ACC112 (cell line): ENCODE data around the gene PRKAR2B.

Experiments
- H2AFZ ChIP-seq: fragments of 200-600 bp; sonication (generic); one replicate; pipeline ENCODE4 v1.6.0; 2017; ENCODE audit warnings: antibody characterized with exemption, low read length; ENCODE audit not compliant: unreplicated experiment
- H3K27ac ChIP-seq: fragments of 200-600 bp; sonication (generic); 2 replicates; pipeline ENCODE4 v1.5.1; 2014; ENCODE audit warnings: low read depth, mild to moderate bottlenecking, antibody characterized with exemption, low read length, moderate library complexity
- H3K27me3 ChIP-seq: fragments of 200-600 bp; sonication (generic); 2 replicates; pipeline ENCODE4 v1.6.1; 2014; ENCODE audit warnings: mild to moderate bottlenecking, antibody characterized with exemption, low read length, moderate library complexity, mixed read lengths; ENCODE audit not compliant: insufficient read depth
- H3K36me3 ChIP-seq: fragments of 200-600 bp; sonication (generic); 2 replicates; pipeline ENCODE4 v1.6.1; 2016; ENCODE audit warnings: mild to moderate bottlenecking, antibody characterized with exemption, low read length, moderate library complexity, mixed read lengths; ENCODE audit not compliant: insufficient read depth
- H3K4me1 ChIP-seq: fragments of 200-600 bp; sonication (generic); one replicate; pipeline ENCODE4 v1.6.1; 2016; ENCODE audit warnings: low read length, mixed read lengths; ENCODE audit not compliant: insufficient read depth, unreplicated experiment, control insufficient read depth
- H3K4me3 ChIP-seq: fragments of 200-600 bp; sonication (generic); 2 replicates; pipeline ENCODE4 v1.5.1; 2014; ENCODE audit warnings: mild to moderate bottlenecking, low read depth, low read length
- H3K79me2 ChIP-seq: fragments of 200-600 bp; sonication (generic); one replicate; pipeline ENCODE4 v1.6.0; 2016; ENCODE audit warnings: low read length; ENCODE audit not compliant: control insufficient read depth, unreplicated experiment, insufficient read depth

The PRKAR2B gene

DNA sequence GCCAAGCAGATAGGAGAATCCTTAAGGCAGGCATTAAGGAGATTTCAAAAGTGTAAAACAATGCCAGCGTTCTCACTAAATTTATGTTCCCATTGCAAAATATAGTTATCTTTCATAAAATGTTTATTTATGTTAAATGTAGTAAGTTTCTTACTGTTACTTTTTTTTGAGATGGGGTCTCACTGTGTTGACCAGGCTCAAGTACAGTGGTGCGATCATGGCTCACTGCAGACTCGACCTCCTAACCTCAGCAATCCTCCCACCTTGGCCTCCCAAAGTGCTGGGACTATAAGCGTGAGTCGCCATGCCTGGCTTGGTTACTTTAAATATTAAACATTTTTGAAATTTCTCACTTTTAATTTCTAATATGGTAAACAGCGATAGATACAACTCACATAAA, 31.8 kb upstream of the PRKAR2B start:
- Histone ChIP-seq H2AFZ (no peak overlapping the region), H3K36me3 (no peaks in the 10 kb centered on the region), H3K79me2 (no peaks in the 10 kb centered on the region), H3K4me1 (no peaks in the 10 kb centered on the region), H3K27me3 (peaks cover 8% of the 10 kb centered on the region), H3K4me3 (no peak overlapping the region), H3K27ac (no peak overlapping the region)

DNA sequence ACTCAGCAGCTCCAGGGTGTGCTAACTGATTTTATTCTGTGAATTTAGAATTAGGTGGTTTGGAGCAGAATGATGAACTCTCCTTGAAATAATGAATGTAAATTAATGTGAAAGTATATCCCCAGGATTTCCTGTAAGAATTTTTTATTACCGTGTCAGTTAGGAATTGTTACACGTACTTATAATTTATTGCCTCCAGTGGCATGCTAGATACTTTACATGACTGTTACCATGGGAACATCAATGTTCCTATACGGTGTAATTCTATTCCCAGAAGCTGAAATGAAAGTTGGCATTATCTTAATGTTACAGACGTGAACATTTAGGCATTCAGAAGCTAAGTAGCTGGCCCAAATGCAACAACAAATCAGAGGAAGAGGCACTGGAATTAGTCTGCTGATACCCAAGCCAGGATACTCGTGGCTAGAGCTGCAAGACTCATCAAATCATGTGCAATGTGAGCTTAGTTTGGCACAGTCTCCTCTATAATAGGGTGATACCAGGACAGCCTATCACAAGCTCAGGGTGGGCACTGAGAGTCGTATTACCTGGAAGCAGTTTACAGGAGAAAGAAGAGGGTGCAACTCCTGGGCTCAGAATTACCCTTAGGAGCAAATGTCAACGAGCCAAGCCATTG, 30.0 kb upstream of the PRKAR2B start:
- Histone ChIP-seq H3K4me1 (no peaks in the 10 kb centered on the region), H3K36me3 (no peaks in the 10 kb centered on the region), H3K79me2 (no peaks in the 10 kb centered on the region), H2AFZ (no peak overlapping the region), H3K27me3 (peaks cover 16% of the 10 kb centered on the region), H3K27ac (no peak overlapping the region), H3K4me3 (no peak overlapping the region)

DNA sequence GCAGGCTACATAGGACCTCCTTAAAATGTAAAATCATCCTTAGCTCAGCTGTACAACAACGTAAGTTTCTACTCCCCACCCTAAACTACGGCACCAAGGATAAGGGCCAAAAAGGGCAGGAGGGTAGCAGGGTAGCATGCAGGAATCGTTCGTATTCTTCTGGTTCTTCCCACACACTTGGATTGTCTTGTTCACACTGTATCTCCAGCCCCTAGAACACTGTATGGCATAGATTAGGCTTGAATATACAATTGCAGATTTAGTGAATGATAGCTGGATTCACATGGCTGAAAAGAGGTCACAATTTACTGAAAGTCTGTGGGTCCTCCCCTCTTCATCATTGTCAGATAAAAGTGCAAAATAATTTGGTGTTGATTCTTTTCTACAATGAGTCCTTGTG, 28.2 kb upstream of the PRKAR2B start:
- Histone ChIP-seq H3K36me3 (no peaks in the 10 kb centered on the region), H3K4me3 (no peak overlapping the region), H3K27ac (no peak overlapping the region), H3K27me3 (peaks cover 16% of the 10 kb centered on the region), H3K79me2 (no peaks in the 10 kb centered on the region), H2AFZ (no peak overlapping the region), H3K4me1 (no peaks in the 10 kb centered on the region)

DNA sequence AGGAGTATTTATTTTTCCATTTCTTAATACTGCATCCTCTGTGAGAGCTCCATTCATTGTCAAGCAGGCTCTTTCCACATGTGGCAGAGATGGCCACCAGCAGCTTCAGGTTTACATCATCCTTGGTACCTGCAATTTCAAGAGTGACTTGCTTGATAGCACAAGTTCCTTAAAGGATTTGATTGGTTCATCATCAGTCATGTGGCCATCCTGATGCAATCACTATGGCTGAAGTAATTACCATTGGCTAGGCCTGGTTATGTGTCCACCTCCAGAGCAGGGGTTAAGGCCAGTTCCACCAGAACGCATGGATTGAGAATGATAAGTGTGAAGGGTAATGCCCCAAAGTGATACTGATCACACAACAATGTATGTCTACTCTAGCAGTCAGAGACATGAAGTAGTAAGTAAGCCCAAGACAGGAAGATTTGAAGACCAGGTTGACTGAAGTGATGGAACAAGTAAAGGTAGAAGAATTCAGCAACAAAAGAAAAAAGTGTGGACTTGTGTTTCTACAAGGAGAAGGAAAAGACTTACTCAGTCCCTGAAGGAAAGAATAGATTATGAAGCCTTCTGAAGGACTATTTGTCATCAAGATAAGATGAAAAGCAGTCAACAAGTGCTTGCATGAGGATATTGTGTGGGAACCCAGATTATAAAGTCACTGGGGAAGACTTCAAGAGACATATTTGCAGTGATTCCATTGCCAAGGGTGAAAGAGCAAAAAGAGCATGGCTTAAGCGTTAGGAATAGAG, 26.4 kb upstream of the PRKAR2B start:
- Histone ChIP-seq H3K4me1 (no peaks in the 10 kb centered on the region), H3K27ac (no peak overlapping the region), H3K4me3 (no peak overlapping the region), H3K27me3 (peaks cover 16% of the 10 kb centered on the region), H3K79me2 (no peaks in the 10 kb centered on the region), H2AFZ (no peak overlapping the region), H3K36me3 (no peaks in the 10 kb centered on the region)

- no peaks in the 10 kb centered on the region for H3K36me3 ChIP-seq
- H3K79me2 ChIP-seq, result no peaks in the 10 kb centered on the region
- H3K27ac ChIP-seq, result no peak overlapping the region
- peaks cover under 1% of the 10 kb centered on the region for H3K4me1 ChIP-seq
- H2AFZ ChIP-seq, result no peak overlapping the region
- peaks cover 16% of the 10 kb centered on the region for H3K27me3 ChIP-seq
- no peak overlapping the region for H3K4me3 ChIP-seq
Measured at GRCh38 chr7:107020400-107020799, 24.1 kb upstream of the PRKAR2B start.

DNA sequence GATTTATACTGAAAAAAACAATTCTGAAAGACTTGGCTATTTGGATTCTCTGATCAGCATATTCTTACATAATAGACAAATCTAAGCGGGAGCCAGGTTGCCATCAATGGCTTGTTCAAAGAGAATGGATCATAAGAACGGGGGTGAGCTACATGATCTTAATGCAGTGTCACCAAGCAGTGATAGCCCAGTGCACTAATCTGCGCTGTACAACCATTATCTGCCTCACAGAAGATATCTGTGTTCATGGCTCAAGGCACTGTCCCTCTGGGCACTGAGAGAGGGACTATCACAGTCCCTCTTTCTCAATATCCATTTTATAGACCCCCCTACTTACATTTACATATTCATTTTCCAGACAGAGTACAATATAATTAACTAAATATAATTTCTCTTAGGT, 22.9 kb upstream of the PRKAR2B start:
- no peak overlapping the region for H3K4me3 ChIP-seq
- H3K4me1 ChIP-seq, result peaks cover 10% of the 10 kb centered on the region
- H3K27ac ChIP-seq, result no peak overlapping the region
- H2AFZ ChIP-seq, result no peak overlapping the region
- no peaks in the 10 kb centered on the region for H3K36me3 ChIP-seq
- H3K27me3 ChIP-seq, result peaks cover 12% of the 10 kb centered on the region
- H3K79me2 ChIP-seq, result no peaks in the 10 kb centered on the region

DNA sequence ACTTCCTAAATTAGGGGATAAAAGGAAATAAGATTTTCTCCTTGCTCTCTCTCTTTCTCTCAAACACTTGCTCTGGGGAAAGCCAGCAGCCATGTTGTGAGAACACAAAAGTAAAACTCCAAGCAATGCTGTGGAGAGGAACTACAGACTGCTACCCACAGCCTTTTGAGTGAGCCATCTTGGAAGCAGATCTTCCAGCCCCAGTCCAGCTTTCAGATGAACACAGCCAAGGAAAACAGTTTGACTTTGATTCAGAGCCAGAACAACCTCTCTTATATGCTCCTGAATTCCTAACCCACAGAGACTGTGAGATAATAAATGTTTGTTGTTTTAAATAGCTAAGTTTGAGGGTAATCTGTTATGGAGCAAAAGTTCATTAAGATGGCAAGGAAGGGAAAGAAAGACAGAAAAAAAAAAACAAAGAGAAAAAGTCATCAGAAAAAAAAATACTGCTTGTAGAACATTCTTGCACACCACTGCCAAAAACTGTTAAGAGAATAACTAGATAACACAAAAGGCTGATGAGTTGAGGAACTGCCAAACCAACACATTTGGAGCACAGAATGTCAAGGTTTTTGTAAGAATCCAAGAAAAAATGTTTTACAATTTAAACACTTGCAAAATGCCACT, 20.9 kb upstream of the PRKAR2B start:
- H2AFZ ChIP-seq, result no peak overlapping the region
- no peak overlapping the region for H3K27ac ChIP-seq
- H3K79me2 ChIP-seq, result no peaks in the 10 kb centered on the region
- no peaks in the 10 kb centered on the region for H3K36me3 ChIP-seq
- no peak overlapping the region for H3K4me3 ChIP-seq
- peaks cover 12% of the 10 kb centered on the region for H3K4me1 ChIP-seq
- 0 out of 2 replicates have a peak, but pooled peaks cover under 1% of the 10 kb centered on the region for H3K27me3 ChIP-seq

DNA sequence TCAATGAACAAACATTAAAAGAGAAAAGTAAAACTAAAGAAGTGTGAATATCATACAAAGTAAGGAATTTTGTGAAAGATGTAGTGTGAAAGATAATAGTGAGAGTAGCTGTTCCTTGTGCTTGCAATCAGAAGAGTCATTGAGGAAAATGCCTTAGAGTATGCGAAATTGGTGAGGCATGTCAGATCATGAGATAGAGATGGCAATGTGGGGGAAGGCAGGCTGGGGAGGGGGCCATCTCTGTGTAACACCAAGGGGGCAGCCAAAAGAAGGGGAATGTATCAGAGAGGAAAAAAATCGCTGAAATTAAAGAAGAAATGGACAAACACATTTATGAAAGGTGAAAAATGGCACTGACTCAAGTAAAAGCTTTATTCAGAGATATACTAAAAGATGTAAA, 19.6 kb upstream of the PRKAR2B start:
- Histone ChIP-seq H2AFZ (no peak overlapping the region), H3K4me1 (peaks cover 17% of the 10 kb centered on the region), H3K27ac (no peak overlapping the region), H3K36me3 (no peaks in the 10 kb centered on the region), H3K79me2 (no peaks in the 10 kb centered on the region), H3K4me3 (no peak overlapping the region), H3K27me3 (no peaks in the 10 kb centered on the region)

- Histone ChIP-seq H3K27ac (no peak overlapping the region), H3K4me1 (peaks cover 17% of the 10 kb centered on the region), H3K79me2 (no peaks in the 10 kb centered on the region), H3K4me3 (no peak overlapping the region), H2AFZ (no peak overlapping the region), H3K27me3 (no peaks in the 10 kb centered on the region), H3K36me3 (no peaks in the 10 kb centered on the region)
Measured at GRCh38 chr7:107025449-107026103, 18.9 kb upstream of the PRKAR2B start.

- Histone ChIP-seq H3K27ac (no peak overlapping the region), H3K27me3 (no peaks in the 10 kb centered on the region), H3K4me1 (peaks cover 17% of the 10 kb centered on the region), H2AFZ (no peak overlapping the region), H3K36me3 (no peaks in the 10 kb centered on the region), H3K79me2 (no peaks in the 10 kb centered on the region), H3K4me3 (no peak overlapping the region)
Measured at GRCh38 chr7:107026166-107026565, 18.3 kb upstream of the PRKAR2B start.
